Loucy (cell line): ENCODE data around the gene CFAP68.

Experiments
- H2AFZ ChIP-seq: fragments of 200-600 bp; sonication (generic); 2 replicates; pipeline ENCODE4 v1.6.0; 2016; ENCODE audit warnings: antibody characterized with exemption, mild to moderate bottlenecking, low read length, moderate library complexity
- H3F3A ChIP-seq: fragments of 200-600 bp; 2 replicates; pipeline ENCODE4 v1.6.0; 2016; ENCODE audit warnings: antibody characterized with exemption, low read depth, mild to moderate bottlenecking
- H3K27me3 ChIP-seq: fragments of 200-600 bp; sonication (generic); 2 replicates; pipeline ENCODE4 v1.6.1; 2014; ENCODE audit warnings: low read length, mild to moderate bottlenecking; ENCODE audit not compliant: insufficient read depth, poor library complexity, severe bottlenecking
- H3K36me3 ChIP-seq: fragments of 200-600 bp; sonication (generic); 2 replicates; pipeline ENCODE4 v1.6.1; 2016; ENCODE audit warnings: low read length; ENCODE audit not compliant: insufficient read depth
- H3K4me1 ChIP-seq: fragments of 200-600 bp; sonication (generic); 2 replicates; pipeline ENCODE4 v1.5.1; 2014; ENCODE audit warnings: low read length, mild to moderate bottlenecking; ENCODE audit not compliant: insufficient read depth, poor library complexity, severe bottlenecking
- H3K4me2 ChIP-seq: fragments of 200-600 bp; sonication (generic); 2 replicates; pipeline ENCODE4 v1.6.0; 2014; ENCODE audit warnings: antibody characterized with exemption, low read length, low read depth, mild to moderate bottlenecking; ENCODE audit not compliant: poor library complexity, severe bottlenecking
- H3K4me3 ChIP-seq: fragments of 200-600 bp; sonication (generic); 2 replicates; pipeline ENCODE4 v1.5.1; 2014; ENCODE audit warnings: low read length, mild to moderate bottlenecking, mixed read lengths; ENCODE audit not compliant: poor library complexity, severe bottlenecking
- H3K79me2 ChIP-seq: fragments of 200-600 bp; sonication (generic); 2 replicates; pipeline ENCODE4 v1.6.1; 2014; ENCODE audit warnings: low read length; ENCODE audit not compliant: insufficient read depth
- H3K9ac ChIP-seq: fragments of 200-600 bp; sonication (generic); 2 replicates; pipeline ENCODE4 v1.6.0; 2014; ENCODE audit warnings: mild to moderate bottlenecking, low read depth, low read length, moderate library complexity; ENCODE audit not compliant: poor library complexity, severe bottlenecking
- H3K9me2 ChIP-seq: fragments of 200-600 bp; sonication (generic); replicated peaks from 2 replicates; pipeline ENCODE4 v1.6.1; 2016; ENCODE audit warnings: low read depth, low read length, mixed read lengths
- H3K9me3 ChIP-seq: fragments of 200-600 bp; sonication (generic); 2 replicates; pipeline ENCODE4 v1.6.1; 2014; ENCODE audit warnings: mild to moderate bottlenecking, antibody characterized with exemption, low read length, low read depth; ENCODE audit not compliant: insufficient read depth
- H4K20me1 ChIP-seq: fragments of 200-600 bp; sonication (generic); 2 replicates; pipeline ENCODE4 v1.6.0; 2014; ENCODE audit warnings: antibody characterized with exemption, low read length, mild to moderate bottlenecking; ENCODE audit not compliant: insufficient read depth, poor library complexity, severe bottlenecking
- EZH2phosphoT487 ChIP-seq: fragments of 200-600 bp; IDR thresholded peaks from 2 replicates; pipeline ENCODE4 v1.6.1; 2018; ENCODE audit warnings: antibody characterized with exemption, mild to moderate bottlenecking, moderate library complexity, borderline replicate concordance
- TF ChIP-seq, protein P1 (sequence below): fragments of 200-600 bp; sonication (generic); conservative IDR thresholded peaks from 2 replicates; pipeline ENCODE4 v1.5.1; 2014; ENCODE audit warnings: mild to moderate bottlenecking, antibody characterized with exemption, low read length

The CFAP68 gene

DNA sequence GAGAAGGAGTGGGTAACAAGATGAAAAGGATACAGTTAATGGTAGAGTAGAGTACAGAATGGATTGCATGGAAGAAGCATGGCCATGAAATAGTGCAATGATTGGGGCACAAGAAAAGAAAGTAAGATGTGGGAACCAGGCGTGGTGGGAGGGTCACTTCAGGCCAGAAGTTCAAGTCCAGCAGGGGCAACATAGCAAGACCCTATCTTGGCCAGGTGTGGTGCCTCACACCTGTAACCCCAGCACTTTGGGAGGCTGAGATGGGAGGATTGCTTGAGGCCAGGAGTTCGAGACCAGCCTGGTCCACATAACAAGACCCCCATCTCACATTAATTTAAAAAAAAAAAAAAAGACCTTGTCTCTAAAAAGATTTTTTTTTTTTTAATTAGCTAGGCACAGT, 38.0 kb downstream of the CFAP68 start:
- Histone ChIP-seq H3K4me3 (no peak overlapping the region), H3K36me3 (no peaks in the 10 kb centered on the region), H2AFZ (no peak overlapping the region), H3K4me1 (no peaks in the 10 kb centered on the region), H3K9me3 (no peaks in the 10 kb centered on the region), H3K9me2 (no peaks in the 10 kb centered on the region), H3K4me2 (no peak overlapping the region), H3K79me2 (no peaks in the 10 kb centered on the region), H4K20me1 (no peaks in the 10 kb centered on the region), H3F3A (no peaks in the 10 kb centered on the region), H3K9ac (no peak overlapping the region), H3K27me3 (no peaks in the 10 kb centered on the region)
- TF ChIP-seq, protein P1, sequence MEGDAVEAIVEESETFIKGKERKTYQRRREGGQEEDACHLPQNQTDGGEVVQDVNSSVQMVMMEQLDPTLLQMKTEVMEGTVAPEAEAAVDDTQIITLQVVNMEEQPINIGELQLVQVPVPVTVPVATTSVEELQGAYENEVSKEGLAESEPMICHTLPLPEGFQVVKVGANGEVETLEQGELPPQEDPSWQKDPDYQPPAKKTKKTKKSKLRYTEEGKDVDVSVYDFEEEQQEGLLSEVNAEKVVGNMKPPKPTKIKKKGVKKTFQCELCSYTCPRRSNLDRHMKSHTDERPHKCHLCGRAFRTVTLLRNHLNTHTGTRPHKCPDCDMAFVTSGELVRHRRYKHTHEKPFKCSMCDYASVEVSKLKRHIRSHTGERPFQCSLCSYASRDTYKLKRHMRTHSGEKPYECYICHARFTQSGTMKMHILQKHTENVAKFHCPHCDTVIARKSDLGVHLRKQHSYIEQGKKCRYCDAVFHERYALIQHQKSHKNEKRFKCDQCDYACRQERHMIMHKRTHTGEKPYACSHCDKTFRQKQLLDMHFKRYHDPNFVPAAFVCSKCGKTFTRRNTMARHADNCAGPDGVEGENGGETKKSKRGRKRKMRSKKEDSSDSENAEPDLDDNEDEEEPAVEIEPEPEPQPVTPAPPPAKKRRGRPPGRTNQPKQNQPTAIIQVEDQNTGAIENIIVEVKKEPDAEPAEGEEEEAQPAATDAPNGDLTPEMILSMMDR, result no peak
- TF ChIP-seq EZH2phosphoT487, result no peak

GRCh38 chr11:111917788-111918187, 38.4 kb downstream of the CFAP68 start:
- no peaks in the 10 kb centered on the region for H3F3A ChIP-seq
- no peaks in the 10 kb centered on the region for H3K36me3 ChIP-seq
- no peaks in the 10 kb centered on the region for H3K79me2 ChIP-seq
- TF ChIP-seq, protein P1, result no peak
- TF ChIP-seq EZH2phosphoT487, result no peak
- no peaks in the 10 kb centered on the region for H4K20me1 ChIP-seq
- H2AFZ ChIP-seq, result no peak overlapping the region
- no peak overlapping the region for H3K9ac ChIP-seq
- H3K27me3 ChIP-seq, result no peaks in the 10 kb centered on the region
- no peak overlapping the region for H3K4me3 ChIP-seq
- no peaks in the 10 kb centered on the region for H3K9me3 ChIP-seq
- no peaks in the 10 kb centered on the region for H3K4me1 ChIP-seq
- H3K4me2 ChIP-seq, result no peak overlapping the region
- H3K9me2 ChIP-seq, result no peaks in the 10 kb centered on the region

DNA sequence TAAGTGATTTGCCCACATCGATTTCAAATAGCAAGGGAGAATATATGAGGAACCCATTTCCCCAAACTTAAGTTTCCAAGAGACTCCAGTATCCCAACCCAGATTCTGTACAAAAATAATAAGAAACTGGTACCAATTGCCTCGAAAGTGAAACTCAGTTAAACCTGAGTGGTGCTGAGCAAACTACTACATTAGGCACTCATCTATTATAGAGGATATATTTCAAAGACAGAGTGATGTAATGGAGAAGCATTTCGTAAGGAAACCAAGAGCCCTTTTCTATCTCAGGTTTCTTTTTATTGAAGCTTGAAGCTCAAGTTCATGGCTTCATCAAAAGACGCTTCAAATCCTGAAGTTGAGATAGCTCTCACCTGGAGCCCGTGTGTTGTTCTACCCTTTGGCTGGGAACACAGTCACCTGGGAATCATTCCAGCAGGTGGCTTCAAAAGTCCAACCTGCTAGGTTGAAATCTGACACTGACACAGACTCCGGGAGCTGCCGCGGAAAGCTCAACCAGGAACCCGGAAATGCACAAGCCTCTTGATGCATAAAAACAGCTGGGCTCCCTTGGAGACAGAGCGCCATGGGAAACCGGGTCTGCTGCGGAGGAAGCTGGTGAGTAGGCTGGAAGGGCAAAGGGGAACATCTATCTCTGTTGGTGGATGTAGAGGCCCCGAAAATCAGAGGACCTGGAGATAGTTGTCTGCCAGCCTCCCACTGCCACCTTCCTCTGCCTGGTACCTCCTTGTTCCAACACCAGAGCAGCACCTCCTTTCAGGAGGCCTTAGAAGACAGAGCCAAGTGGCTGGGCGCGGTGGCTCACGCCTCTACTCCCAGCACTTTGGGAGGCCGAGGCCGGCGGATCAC, 39.3 kb downstream of the CFAP68 start, which contains the start of gene C11orf52:
TSS of gene C11orf52 (plus strand) at position 524 of the 867 bp plus-strand sequence. CDS start at position 584, 60 bp downstream.
- no peak within 1 kb of the TSS for H3K9ac ChIP-seq
- H3K9me2 ChIP-seq, result no peaks in the 10 kb centered on the region
- H2AFZ ChIP-seq, result no peak within 1 kb of the TSS
- H3K4me3 ChIP-seq, result no peak within 1 kb of the TSS
- no peaks in the 10 kb centered on the region for H3K27me3 ChIP-seq
- TF ChIP-seq, protein P1, result no peak
- TF ChIP-seq EZH2phosphoT487, result no peak
- H4K20me1 ChIP-seq, result no peaks in the 10 kb centered on the region
- no peaks in the 10 kb centered on the region for H3K36me3 ChIP-seq
- no peak within 1 kb of the TSS for H3K4me2 ChIP-seq
- H3K9me3 ChIP-seq, result no peaks in the 10 kb centered on the region
- no peaks in the 10 kb centered on the region for H3K79me2 ChIP-seq
- no peaks in the 10 kb centered on the region for H3F3A ChIP-seq
- H3K4me1 ChIP-seq, result no peaks in the 10 kb centered on the region
